TTC549 (cell line): ENCODE results near the gene GFOD2.
"Not testable (repeated sequence)": the region's sequence is repeated elsewhere in the genome, so short reads cannot be mapped to it uniquely, and the experiment has no call there.

Source experiments
- FAIRE-seq: peaks from 2 replicates; lab custom pipeline; 2012; peaks lifted over from hg19 to GRCh38; lab: Jason Lieb, UNC

GFOD2 gene

DNA sequence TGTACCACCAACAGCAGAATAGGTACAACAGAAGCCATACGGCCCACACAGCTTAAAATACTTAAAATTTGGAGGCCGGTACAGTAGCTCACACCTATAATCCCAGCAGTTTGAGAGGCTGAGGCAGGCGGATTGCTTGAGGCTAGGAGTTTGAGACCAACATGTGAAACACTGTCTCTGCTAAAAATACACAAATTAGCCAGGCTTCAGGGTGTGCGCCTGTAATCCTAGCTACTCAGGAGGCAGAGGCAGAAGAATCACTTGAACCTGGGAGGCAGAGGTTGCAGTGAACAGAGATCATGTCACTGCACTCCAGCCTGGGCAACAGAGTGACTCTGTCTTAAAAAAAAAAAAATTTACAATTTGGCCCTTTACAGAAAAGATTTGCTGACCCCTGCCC lies 17.0 kb downstream of the GFOD2 start:
- no peak for FAIRE-seq

GRCh38 chr16:67701420-67701819 lies 17.7 kb downstream of the GFOD2 start:
- no peak for FAIRE-seq

DNA sequence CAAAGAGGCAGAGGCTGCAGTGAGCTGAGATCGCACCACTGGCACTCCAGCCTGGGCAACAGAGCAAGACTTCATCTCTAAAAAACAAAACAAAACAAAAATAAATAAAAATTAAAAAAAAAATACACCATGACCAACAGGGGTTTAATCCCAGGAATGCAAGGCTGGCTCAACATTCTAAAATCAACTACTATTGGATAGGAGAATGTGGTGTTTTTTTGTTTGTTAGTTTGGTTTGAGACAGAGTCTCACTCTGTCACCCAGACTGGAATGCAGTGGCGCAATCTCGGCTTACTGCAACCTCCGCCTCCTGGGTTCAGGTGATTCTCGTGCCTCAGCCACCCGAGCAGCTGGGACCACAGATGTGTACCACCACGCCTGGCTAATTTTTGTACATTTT lies 19.9 kb downstream of the GFOD2 start:
- no peak for FAIRE-seq

DNA sequence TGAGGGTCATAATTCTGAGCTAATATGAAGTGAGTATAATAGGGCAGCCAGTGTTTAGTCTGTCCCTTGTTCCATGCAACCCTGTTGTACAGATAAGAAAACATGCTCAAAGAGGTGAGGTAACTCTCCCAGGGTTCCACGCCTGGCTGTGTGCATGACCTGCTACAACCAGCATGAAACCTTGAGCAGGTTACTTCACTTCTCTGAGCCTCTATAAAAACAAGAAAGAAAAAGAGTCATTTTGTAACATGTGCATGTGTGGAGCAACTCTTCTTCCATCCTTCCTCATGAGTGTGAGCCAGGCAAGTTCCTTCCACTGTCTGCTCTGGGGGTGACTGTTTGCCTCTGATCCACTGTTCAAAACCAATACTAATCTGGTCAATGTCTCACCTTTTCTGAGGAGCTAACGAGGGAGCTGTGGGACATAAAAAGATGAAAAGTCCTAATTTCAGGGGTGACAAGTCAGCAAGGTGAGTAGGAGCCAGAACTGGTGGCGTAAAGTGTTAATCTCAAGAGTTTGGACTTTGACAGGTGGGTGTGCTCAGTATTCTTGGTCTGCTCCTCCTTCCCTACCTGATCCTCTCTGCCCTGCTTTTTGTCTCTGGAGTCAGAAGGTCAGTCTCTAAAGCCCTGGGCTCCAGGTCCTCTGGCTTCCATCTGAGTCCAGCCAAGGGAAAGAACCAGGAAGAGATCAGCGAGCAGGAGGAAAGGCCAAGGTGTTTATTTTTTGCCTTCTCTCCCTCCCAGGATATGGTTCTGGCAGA lies 21.5 kb downstream of the GFOD2 start:
- FAIRE-seq = no peak

DNA sequence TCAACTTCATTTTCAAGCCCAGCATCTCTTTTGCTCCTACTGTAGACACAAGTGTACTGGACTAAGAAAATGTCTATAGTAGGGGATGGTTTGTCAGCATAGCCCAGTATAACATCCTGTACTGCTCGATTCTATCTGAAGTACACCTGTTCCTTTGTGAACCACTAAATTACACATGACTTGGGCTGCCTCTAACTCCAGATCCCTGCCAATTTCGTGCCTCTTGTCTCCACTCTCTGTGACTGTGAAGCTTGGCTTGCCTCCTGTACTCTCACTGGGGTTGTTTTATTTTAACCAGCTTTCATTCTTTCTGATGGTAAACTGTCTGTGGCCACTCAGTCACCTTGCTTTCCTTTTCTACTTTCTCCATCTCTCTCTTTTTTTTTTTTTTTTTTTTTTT lies 24.5 kb downstream of the GFOD2 start:
- FAIRE-seq = no peak

DNA sequence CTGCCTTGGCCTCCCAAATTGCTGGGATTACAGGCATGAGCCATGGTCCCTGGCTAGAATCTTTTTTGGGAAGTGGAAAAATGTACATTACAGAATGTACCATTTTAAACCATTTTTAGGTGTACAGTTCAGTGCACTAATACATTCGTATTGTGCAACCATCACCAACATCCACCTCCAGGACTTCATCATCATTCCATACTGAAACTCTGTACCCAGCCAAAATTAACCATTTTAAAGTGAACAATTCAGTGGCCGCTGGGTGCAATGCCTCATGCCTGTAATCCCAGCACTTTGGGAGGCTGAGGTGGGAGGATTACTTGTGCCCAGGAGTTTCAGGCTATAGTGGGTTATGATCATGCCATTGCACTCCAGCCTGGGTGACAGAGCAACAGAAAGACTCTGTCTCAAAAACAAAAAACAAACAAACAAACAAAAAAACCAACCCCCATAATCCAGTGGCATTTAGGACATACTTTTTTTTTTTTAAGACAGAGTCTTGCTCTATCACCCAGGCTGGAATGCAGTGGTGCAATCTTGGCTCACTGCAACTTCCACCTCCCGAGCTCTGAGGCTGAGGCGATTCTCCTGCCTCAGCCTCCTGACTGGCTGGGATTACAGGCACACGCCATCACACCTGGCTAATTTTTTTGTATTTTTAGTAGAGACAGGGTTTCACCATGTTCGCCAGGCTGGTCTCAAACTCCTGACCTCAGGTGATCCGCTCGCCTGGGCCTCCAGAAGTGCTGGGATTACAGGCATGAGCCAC lies 25.4 kb downstream of the GFOD2 start:
- FAIRE-seq = not testable (repeated sequence)

DNA sequence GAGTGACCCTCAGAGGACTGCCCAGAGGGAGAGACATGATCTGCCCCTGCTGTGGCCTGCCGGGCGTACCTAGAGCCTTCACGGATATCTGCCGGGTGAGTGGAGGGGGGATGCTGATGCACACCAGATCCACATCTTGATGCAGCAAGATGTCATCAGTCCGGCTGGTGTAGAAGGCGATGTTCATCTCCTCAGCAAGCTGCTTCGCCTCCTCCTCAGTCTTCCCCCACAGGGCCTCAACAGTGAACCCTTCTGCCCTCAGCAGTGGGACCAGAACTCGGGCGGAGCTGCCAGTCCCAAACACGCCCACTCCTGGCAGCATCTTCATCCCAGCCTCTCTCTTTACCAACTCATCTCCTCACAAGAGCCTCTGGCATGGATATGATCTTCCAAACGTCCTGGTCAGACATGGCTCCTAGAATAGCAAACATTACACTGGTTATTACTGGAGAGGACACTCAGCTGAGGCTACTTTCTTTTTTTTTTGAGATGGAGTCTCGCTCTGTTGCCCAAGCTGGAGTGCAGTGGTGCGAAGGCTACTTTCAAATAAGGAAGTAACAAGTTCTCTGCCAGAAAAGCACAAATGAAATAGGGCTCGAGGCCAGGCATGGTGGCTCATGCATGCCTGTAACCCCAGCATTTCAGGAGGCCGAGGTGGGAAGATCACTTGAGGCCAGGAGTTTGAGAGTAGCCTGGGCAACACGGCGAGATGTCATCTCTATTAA lies 33.6 kb downstream of the GFOD2 start:
- FAIRE-seq = no peak

GRCh38 chr16:67683767-67684166 lies 35.3 kb downstream of the GFOD2 start:
- FAIRE-seq = no peak

DNA sequence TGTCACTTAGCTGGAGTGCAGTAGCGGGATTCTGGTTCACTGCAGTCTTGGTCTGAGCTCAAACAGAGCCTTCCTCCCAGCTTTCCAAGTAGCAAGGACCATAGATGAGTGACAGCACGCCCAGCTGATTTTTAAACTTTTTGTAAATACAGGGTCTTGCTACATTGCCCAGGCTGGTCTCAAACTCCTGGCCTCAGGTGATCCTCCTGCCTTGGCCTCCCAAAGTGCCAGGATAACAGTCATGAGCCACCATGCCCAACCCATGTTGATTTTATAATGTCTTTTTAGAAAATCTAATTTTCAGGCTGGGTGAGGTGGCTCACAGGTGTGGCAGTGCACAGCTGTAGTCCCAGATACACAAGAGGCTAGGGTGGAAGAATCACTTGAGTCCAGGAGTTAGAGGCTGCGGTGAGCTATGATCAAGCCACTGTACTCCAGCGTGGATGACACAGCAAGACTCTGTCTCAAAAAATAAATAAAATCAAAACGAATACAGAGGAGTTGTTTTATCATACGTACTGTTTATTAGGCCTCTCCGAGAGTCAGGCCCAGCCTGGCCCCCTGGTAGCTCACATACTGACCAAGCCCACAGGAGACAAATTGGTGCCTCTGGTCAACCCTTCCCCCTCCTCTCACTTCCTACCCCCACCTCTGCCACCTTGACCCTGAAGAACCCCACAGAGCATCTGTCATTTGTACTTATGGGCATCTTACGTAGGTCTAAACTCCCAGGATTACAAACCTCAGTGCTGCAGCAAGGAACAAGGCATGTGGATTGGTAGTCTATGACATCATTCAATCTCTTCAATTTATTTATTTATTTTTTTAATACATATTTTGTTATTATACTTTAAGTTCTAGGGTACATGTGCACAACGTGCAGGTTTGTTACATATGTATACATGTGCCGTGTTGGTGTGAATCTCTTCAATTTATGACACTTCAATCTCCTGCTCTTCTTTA lies 38.9 kb downstream of the GFOD2 start:
- FAIRE-seq = no peak

DNA sequence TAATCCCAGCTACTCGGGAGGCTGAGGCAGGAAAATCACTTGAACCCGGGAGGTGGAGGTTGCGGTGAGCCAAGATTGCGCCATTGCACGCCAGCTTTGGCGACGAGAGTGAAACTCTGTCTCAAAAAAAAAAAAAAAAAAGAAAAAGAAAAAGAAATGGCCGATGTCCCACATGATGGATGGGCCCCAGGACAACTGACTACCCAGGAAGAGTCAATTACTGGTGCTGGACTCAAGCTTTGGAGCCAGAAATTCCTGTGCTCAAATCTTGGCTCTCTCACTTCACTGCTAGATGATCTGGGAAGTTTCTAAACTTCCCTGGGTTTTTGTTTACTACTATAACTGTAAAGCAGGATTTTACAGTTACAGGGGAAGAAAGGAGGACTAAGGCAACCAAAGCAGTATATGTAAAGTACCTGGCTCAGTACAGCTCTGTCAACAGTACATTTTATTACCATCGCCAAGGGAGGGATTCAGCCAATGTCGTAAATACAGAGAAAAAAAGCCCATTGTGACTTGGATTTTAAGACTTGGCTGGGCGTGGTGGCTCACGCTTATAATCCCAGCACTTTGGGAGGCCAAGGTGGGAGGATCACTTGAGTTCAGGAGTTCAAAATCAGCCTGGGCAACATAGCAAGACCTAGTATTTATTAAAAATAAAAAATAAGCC lies 40.6 kb downstream of the GFOD2 start:
- FAIRE-seq = no peak

DNA sequence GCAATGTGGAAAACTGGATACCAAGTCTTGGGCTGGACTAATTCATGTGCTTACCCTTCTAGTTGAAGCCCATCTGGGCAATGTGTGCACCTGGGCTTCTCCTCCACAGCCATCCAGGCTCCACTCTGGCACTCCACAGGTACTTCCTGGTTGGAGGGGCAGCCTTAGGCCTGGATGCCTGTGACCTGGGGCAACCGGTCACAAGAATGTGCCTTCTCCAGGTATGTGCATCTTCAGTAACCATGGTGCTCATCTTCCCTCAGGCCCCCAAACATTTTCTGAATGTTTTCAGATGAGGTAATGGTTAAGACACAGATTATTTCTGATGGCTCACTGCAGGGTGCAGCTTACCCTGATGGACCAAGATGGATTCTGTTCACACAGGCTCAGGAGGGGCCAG lies 41.4 kb downstream of the GFOD2 start:
- no peak for FAIRE-seq

- FAIRE-seq = no peak
These were observed 42.2 kb downstream of the GFOD2 start for GRCh38 chr16:67676939-67677338.

DNA sequence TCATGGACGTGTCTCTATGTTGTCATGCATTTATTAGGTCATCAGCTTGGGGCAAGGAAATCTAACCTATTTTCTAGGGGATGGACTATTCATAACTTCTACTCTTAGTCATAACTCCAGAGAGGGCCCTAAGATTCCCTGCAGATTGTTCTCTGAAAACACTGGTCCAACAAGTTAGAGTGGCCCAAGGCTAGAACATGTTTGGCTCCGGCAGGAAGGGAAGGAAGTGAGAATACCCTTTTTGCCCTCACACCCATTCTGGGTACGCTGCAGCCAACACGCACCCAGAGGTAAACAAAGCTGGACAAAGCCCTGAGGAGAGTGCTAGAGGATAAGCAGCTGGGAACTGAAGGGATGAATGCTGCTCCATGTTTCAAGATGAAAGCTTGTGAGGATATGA lies 42.6 kb downstream of the GFOD2 start:
- FAIRE-seq = no peak

DNA sequence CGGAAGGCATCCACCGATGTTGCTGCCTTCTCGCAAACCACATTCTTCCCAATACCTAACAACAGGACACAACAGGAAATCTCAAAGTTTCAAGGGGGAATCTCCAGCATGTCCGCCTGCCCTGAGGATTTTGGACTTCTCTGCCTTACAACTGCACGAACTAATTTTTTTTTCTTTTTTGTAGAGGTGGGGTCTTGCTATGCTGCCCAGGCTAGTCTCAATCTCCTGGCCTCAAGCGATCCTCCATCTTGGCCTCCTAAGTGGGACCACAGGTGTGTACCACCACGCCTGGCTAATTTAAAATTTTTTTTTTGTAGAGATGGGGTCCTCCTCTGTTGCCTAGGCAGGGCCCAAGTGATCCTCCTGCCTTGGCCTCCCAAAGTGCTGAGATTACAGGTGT lies 43.1 kb downstream of the GFOD2 start:
- FAIRE-seq = no peak

GRCh38 chr16:67675579-67675935 lies 43.6 kb downstream of the GFOD2 start:
- no peak for FAIRE-seq

- no peak for FAIRE-seq
These were observed 44.1 kb downstream of the GFOD2 start for GRCh38 chr16:67674851-67675578.

DNA sequence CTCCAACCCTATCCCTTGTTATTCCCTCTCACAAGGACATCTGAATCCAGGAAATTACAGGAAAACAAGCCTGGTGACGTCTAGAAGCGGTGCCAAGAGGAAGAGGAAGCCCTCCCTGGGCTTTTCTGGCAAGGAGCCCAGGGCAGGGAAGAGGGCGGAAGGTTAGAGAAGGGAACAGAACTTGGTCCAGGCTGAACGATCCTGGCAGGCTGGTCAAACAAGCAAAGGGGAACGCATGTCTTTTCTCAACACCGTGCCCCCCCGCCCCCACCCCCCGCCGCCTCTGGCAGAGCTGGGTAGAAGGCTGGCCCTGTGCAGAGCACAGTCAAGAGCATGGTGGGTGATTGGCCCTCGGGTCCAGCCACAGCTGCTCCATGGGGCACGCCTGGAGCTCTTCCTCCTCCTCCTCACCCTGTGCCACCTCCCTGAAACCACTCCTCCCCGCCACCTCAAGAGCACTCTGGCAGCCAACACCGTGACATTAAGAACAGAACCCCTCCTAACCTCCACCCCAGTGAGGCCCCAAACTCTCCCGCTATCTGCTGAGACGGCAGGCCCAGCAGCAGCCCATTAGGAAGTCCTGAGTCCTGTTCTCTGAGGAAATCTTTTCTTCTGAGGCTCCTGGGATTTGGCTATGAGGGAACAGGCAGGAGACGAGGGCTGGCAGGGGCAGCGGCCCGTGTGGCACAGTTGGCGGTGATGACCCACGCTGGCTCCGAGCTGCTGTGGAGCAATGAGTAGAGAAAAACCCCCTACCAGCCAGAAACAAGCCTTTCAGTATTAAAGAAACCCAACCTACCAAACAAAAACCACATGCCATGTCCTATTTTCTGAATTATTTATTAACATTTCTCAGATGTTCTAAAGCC lies 45.2 kb downstream of the GFOD2 start:
- no peak for FAIRE-seq

DNA sequence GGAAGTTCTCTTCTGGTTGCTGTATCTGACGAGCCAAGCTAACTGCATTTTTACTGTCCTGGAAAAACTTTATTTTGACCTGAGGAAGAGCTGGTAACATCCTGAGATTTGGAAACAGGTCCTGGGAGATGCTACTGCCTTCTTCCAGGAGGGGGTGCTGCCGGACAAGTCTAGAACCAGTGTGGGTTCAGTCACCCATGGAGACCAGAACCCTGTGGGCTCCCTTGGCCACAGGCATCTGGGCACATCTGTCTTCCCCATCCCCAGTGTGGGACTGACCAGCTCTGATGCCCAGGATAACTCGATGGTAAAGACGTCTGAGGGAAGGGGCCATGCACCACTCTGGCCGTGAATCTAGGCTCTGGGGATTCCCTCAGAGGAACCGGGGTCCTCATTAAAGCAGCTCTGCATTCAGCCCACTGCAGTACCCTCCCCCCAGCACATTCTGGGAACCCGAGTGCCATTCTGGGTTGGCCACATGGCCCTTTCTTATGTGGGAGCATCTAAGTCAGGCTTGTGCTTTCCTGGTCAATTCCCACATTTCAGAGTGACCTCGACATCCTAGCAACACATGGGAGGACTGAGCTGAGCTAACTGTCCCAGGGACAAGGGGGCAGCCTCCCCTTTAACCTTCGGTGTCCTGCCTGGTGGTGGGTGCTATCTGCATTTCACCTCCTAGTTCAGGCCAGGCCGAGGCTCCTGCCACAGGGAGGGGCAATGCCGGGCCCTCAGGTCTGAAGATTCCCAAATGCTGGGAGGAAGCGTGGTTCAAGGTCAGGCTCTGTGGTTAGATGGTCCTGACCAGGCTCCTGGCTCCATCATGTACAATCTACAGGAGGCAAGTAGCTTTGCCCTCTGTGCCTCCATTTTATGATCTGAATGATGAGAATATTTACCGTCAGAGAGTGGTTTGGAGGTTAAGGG lies 46.1 kb downstream of the GFOD2 start:
- no peak for FAIRE-seq

DNA sequence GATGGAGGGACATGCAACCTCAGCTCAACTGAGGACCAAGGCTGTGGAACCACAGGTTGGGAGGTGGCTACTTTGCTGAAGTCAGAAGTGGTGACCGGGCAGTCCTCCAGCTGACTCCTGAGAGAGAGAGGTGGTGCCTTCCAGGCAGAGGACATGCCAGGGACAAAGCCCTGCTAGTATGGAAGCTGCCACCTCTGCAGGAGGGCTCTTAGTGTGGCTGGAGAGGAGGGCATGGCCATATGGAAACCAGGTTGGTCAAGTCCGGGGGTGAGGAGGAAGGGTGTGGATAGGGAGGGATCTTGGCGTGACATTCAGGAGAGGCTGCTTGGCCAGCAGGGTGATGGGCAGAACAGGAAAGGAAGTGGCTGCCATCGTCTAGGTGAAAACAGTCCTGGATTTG lies 46.8 kb downstream of the GFOD2 start:
- FAIRE-seq = no peak
